ENCODE data around the gene ZBTB25.

DNA sequence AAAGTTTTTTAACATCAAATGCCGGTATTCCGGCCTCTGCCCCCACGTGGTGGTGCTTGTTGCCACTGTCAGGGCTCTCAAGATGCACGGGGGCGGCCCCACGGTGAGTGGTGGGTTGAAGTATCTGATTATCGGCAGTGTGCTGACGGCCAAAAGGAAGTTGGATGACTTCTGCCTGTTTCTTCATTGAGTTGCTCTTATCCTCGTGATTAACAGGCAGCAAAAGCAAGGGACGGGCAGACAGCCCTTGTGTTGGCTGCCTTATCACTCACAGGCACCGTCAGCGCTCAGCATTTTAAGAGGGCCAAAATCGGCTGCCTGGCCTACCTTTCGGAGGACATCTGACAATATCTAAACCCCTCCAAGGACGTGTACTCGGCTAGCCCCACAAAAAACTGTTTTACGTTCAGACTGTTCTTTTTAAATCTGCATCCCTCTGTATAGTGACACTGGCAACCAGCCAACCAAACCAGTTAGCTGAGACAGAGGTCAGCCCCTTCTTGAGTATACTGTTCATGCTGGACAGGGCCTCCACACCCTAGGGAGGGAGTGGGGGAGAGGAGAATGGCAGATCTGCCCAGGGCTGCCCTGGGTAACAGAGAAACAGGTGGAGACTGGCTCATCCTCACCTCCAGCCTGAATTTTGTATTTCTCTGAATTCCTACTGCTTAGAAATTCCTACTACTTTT is 61.2 kb downstream of the ZBTB25 start:
- TF ChIP-seq, protein P1, sequence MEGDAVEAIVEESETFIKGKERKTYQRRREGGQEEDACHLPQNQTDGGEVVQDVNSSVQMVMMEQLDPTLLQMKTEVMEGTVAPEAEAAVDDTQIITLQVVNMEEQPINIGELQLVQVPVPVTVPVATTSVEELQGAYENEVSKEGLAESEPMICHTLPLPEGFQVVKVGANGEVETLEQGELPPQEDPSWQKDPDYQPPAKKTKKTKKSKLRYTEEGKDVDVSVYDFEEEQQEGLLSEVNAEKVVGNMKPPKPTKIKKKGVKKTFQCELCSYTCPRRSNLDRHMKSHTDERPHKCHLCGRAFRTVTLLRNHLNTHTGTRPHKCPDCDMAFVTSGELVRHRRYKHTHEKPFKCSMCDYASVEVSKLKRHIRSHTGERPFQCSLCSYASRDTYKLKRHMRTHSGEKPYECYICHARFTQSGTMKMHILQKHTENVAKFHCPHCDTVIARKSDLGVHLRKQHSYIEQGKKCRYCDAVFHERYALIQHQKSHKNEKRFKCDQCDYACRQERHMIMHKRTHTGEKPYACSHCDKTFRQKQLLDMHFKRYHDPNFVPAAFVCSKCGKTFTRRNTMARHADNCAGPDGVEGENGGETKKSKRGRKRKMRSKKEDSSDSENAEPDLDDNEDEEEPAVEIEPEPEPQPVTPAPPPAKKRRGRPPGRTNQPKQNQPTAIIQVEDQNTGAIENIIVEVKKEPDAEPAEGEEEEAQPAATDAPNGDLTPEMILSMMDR (IDR thresholded peaks at IDR 0.05): no peak
- no peak for TF ChIP-seq POLR2A (IDR thresholded peaks at IDR 0.05)
